Stimulated activated effector memory CD8-positive, alpha-beta T cell treated with anti-CD3 and anti-CD28 coated beads, Interleukin-12 subunit alpha, Interleukin-12 subunit beta, amount 100 ng/mL, for 72 hours (primary cell): ENCODE measurements around the gene CILP.
"Not testable (repeated sequence)": the region's sequence is repeated elsewhere in the genome, so short reads cannot be mapped to it uniquely, and the experiment has no call there.

Source experiments
- ATAC-seq: fragments of 150-1000 bp; cut with Tn5 transposase; 2 replicates; pipeline ENCODE4 v1.10.0; 2021
- DNase-seq, 2 donors: peaks; one replicate each; pipeline ENCODE4 v3.0.0; 2021 to 2022; ENCODE audit warnings: low spot score in 2 of 2
- H3K27ac Mint-ChIP-seq: one replicate; pipeline ENCODE4 v1.8.0; 2022; ENCODE audit warnings: mild to moderate bottlenecking, mixed read lengths
- H3K36me3 Mint-ChIP-seq: one replicate; pipeline ENCODE4 v1.8.0; 2022; ENCODE audit warnings: mild to moderate bottlenecking, mixed read lengths
- H3K4me1 Mint-ChIP-seq: one replicate; pipeline ENCODE4 v1.8.0; 2022; ENCODE audit warnings: mixed read lengths
- H3K4me3 Mint-ChIP-seq: one replicate; pipeline ENCODE4 v1.8.0; 2022; ENCODE audit warnings: mild to moderate bottlenecking, mixed read lengths
- H3K9me3 Mint-ChIP-seq: one replicate; pipeline ENCODE4 v1.8.0; 2022; ENCODE audit warnings: mixed read lengths

The CILP gene

GRCh38 chr15:65244638-65245037, 33.4 kb upstream of the CILP start:
- Mint-ChIP-seq H3K4me1 (peaks cover 6% of the 10 kb centered on the region), H3K4me3 (no peak overlapping the region), H3K36me3 (no peaks in the 10 kb centered on the region), H3K9me3 (no peaks in the 10 kb centered on the region), H3K27ac (peak overlapping the region; percentile 37)
- DNase-seq: no peak
- ATAC-seq: no peak

GRCh38 chr15:65236443-65236842, 25.2 kb upstream of the CILP start:
- H3K4me3 Mint-ChIP-seq, ATAC-seq, H3K27ac Mint-ChIP-seq, H3K9me3 Mint-ChIP-seq, H3K4me1 Mint-ChIP-seq, H3K36me3 Mint-ChIP-seq, DNase-seq: not testable (repeated sequence)

GRCh38 chr15:65233696-65234095, 22.4 kb upstream of the CILP start:
- no peak for DNase-seq
- Mint-ChIP-seq H3K27ac (no peak overlapping the region), H3K9me3 (no peaks in the 10 kb centered on the region), H3K4me3 (no peak overlapping the region), H3K4me1 (no peaks in the 10 kb centered on the region), H3K36me3 (no peaks in the 10 kb centered on the region)
- ATAC-seq: no peak

GRCh38 chr15:65232520-65232919, 21.2 kb upstream of the CILP start:
- Mint-ChIP-seq H3K36me3 (no peaks in the 10 kb centered on the region), H3K9me3 (no peaks in the 10 kb centered on the region), H3K4me3 (no peak overlapping the region), H3K4me1 (no peaks in the 10 kb centered on the region), H3K27ac (no peak overlapping the region)
- no peak for DNase-seq
- no peak for ATAC-seq

- Mint-ChIP-seq H3K36me3 (no peaks in the 10 kb centered on the region), H3K9me3 (no peaks in the 10 kb centered on the region), H3K4me3 (no peak overlapping the region), H3K27ac (no peak overlapping the region), H3K4me1 (no peaks in the 10 kb centered on the region)
- DNase-seq: no peak
- ATAC-seq: no peak
Observed at GRCh38 chr15:65231306-65231705, 20.0 kb upstream of the CILP start.

GRCh38 chr15:65226901-65227300, 15.6 kb upstream of the CILP start:
- not testable (repeated sequence) for DNase-seq, ATAC-seq, H3K36me3 Mint-ChIP-seq

GRCh38 chr15:65226221-65226620, 14.9 kb upstream of the CILP start:
- no peak overlapping the region for H3K4me3 Mint-ChIP-seq
- H3K4me1 Mint-ChIP-seq: no peaks in the 10 kb centered on the region
- H3K36me3 Mint-ChIP-seq: no peaks in the 10 kb centered on the region
- DNase-seq (no peak), ATAC-seq (no peak)
- H3K27ac Mint-ChIP-seq: no peak overlapping the region
- no peaks in the 10 kb centered on the region for H3K9me3 Mint-ChIP-seq

More at GRCh38 chr15:65226901-65227300, 15.6 kb upstream of the CILP start:
- not testable (repeated sequence) for H3K4me1 Mint-ChIP-seq, H3K4me3 Mint-ChIP-seq, H3K9me3 Mint-ChIP-seq, H3K27ac Mint-ChIP-seq

GRCh38 chr15:65223996-65224395, 12.7 kb upstream of the CILP start:
- ATAC-seq: no peak

GRCh38 chr15:65222891-65223290, 11.6 kb upstream of the CILP start:
- no peak for DNase-seq
- no peaks in the 10 kb centered on the region for H3K36me3 Mint-ChIP-seq

More at GRCh38 chr15:65223996-65224395, 12.7 kb upstream of the CILP start:
- no peak overlapping the region for H3K4me3 Mint-ChIP-seq
- no peak for DNase-seq
- H3K9me3 Mint-ChIP-seq: no peaks in the 10 kb centered on the region
- no peaks in the 10 kb centered on the region for H3K36me3 Mint-ChIP-seq
- no peaks in the 10 kb centered on the region for H3K4me1 Mint-ChIP-seq
- H3K27ac Mint-ChIP-seq: no peak overlapping the region

GRCh38 chr15:65221697-65222096, 10.4 kb upstream of the CILP start:
- Mint-ChIP-seq H3K4me1 (peaks cover 13% of the 10 kb centered on the region), H3K9me3 (no peaks in the 10 kb centered on the region), H3K36me3 (no peaks in the 10 kb centered on the region), H3K27ac (no peak overlapping the region), H3K4me3 (no peak overlapping the region)
- DNase-seq: no peak
- ATAC-seq: no peak

More at GRCh38 chr15:65222891-65223290, 11.6 kb upstream of the CILP start:
- no peak overlapping the region for H3K27ac Mint-ChIP-seq
- no peak for ATAC-seq
- peaks cover 7% of the 10 kb centered on the region for H3K4me1 Mint-ChIP-seq
- H3K9me3 Mint-ChIP-seq: no peaks in the 10 kb centered on the region
- H3K4me3 Mint-ChIP-seq: no peak overlapping the region

GRCh38 chr15:65219137-65219536, 7.9 kb upstream of the CILP start:
- no peaks in the 10 kb centered on the region for H3K36me3 Mint-ChIP-seq
- DNase-seq (no peak), ATAC-seq (no peak)
- H3K9me3 Mint-ChIP-seq: no peaks in the 10 kb centered on the region
- no peak overlapping the region for H3K27ac Mint-ChIP-seq
- H3K4me1 Mint-ChIP-seq: peaks cover 13% of the 10 kb centered on the region
- no peak overlapping the region for H3K4me3 Mint-ChIP-seq

- ATAC-seq (peak; percentile 40), DNase-seq (no peak)
- Mint-ChIP-seq H3K4me3 (no peak overlapping the region), H3K27ac (no peak overlapping the region), H3K4me1 (peaks cover 13% of the 10 kb centered on the region), H3K36me3 (no peaks in the 10 kb centered on the region), H3K9me3 (no peaks in the 10 kb centered on the region)
Observed at GRCh38 chr15:65217526-65218482, 6.5 kb upstream of the CILP start.

- ATAC-seq (no peak), DNase-seq (no peak)
- Mint-ChIP-seq H3K9me3 (no peaks in the 10 kb centered on the region), H3K4me3 (no peak overlapping the region), H3K4me1 (peaks cover 13% of the 10 kb centered on the region), H3K27ac (no peak overlapping the region), H3K36me3 (no peaks in the 10 kb centered on the region)
Observed at GRCh38 chr15:65215496-65215895, 4.2 kb upstream of the CILP start.

- Mint-ChIP-seq H3K4me3 (no peak overlapping the region), H3K9me3 (no peaks in the 10 kb centered on the region), H3K27ac (no peak overlapping the region), H3K36me3 (no peaks in the 10 kb centered on the region), H3K4me1 (peaks cover 13% of the 10 kb centered on the region)
- DNase-seq (no peak), ATAC-seq (no peak)
Observed at GRCh38 chr15:65214010-65214409, 2.7 kb upstream of the CILP start.

- Mint-ChIP-seq H3K9me3 (no peaks in the 10 kb centered on the region), H3K4me3 (no peak overlapping the region), H3K27ac (peak overlapping the region; percentile 46), H3K36me3 (no peaks in the 10 kb centered on the region), H3K4me1 (peaks cover 8% of the 10 kb centered on the region)
- ATAC-seq (no peak), DNase-seq (no peak)
Observed at GRCh38 chr15:65213241-65213640, 2.0 kb upstream of the CILP start.

- H3K4me3 Mint-ChIP-seq: no peak overlapping the region
- H3K36me3 Mint-ChIP-seq: no peaks in the 10 kb centered on the region
- no peaks in the 10 kb centered on the region for H3K4me1 Mint-ChIP-seq
- H3K27ac Mint-ChIP-seq: no peak overlapping the region
- no peaks in the 10 kb centered on the region for H3K9me3 Mint-ChIP-seq
- ATAC-seq (peak; percentile 81), DNase-seq (peak; percentile 20 to 62)
Observed at GRCh38 chr15:65212097-65212496, 824 bp upstream of the CILP start.
